NCI-H345 treated with DMSO at 0.1 percent for 48 hours (cell line): ENCODE data around the gene SGCA.

Experiments used
- DNase-seq: peaks from one replicate; lab custom pipeline; 2025; ENCODE audit not compliant: unreplicated experiment; lab: John Stamatoyannopoulos, UW

Gene SGCA

DNA sequence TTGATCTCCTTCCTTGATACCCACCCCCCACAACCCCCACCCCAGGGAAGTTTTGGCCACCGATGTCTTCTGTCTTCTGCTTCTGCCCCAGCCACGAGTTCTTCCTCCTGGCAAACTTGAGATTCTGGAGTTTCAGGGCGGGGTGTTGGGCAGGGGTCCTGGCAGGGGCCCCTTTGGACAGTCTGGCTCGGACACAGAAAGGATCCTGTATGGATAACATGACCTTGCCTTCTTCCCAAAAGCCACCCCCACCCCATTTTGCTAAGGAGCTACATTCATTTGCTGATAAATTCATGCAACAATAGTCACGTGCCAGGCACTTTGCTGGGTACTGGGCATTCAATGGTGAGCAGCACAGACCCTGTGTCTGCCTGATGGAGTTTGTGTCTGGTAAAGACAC lies 41.5 kb downstream of the SGCA start:
- DNase-seq = no peak

- DNase-seq = no peak
Measured at GRCh38 chr17:50207792-50208567, 42.2 kb downstream of the SGCA start.

DNA sequence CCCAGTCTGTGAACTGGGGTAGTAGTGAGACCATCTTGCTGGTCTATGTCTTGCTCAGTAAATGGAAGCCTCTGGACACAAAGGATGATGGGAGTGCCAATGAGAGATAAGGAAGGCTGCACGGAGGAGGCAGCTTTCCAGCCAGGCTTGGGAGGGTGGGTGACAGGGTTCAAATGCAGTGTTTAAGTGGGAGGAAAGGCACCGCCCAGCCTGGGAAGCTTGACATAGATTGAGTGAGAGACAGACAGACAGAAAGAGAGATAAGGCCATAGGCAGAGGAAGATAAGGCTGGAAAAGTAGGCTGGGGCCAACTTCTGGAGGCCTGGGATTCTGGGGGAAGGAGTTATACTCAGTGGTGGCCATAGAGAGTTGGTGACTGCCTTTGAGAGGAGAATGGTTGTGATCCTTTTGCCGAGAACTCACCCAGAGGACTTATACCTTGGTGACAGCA lies 42.8 kb downstream of the SGCA start:
- DNase-seq = no peak

DNA sequence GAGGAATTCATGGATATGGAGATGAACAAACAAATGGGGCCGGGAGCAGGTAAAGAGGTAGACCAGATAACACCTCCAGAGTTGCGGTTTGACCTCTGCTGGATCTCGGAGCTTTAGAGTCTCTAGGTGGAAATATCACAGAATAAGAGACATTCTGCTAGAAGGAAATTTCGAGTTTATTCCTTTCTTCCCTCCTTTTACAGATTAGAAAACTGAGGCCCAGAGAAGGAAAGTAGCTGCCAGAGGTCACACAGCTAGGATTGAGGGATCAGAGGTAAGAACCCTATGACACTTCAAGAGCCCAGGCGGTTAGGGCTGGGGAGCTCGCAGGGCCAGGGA lies 43.3 kb downstream of the SGCA start:
- DNase-seq = no peak

DNA sequence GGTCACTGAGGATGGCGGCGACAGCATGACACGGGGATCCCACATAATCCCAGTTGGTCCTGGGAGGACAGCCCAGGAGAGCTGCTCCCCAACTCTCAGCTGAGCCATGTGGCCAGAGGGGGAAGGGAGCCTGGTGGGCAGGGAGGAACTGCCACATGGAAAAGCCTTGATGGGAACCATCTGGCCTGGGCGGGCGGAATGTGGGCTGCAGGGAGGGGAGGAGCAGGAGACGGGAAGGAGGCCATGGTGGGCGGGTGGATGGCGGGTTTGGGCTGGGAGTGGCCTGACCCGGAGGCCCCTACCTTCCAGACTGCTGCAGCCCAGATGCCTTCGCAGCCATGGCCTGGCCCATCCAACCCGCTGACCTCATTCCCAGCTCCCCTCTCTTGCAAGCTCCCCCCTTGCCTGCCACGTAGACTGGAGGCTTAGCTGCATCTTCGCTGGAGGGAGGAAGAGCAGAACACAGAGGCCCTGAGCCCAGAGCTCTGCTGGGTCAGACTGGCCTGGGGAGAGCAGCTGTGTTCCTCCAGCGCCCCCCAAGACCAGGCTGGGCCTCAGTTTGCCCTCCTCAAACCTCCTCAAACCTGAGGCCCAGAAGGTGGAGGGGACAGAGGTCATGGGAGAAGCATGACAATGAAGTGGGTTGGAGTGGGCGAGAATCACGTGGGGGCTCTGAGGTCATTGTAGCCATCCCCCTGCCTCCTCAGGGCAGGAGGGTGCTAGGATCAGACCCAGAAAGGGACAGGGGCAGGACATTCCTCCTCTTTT lies 43.9 kb downstream of the SGCA start:
- DNase-seq = no peak

GRCh38 chr17:50210240-50211225 lies 44.7 kb downstream of the SGCA start:
- no peak for DNase-seq

DNA sequence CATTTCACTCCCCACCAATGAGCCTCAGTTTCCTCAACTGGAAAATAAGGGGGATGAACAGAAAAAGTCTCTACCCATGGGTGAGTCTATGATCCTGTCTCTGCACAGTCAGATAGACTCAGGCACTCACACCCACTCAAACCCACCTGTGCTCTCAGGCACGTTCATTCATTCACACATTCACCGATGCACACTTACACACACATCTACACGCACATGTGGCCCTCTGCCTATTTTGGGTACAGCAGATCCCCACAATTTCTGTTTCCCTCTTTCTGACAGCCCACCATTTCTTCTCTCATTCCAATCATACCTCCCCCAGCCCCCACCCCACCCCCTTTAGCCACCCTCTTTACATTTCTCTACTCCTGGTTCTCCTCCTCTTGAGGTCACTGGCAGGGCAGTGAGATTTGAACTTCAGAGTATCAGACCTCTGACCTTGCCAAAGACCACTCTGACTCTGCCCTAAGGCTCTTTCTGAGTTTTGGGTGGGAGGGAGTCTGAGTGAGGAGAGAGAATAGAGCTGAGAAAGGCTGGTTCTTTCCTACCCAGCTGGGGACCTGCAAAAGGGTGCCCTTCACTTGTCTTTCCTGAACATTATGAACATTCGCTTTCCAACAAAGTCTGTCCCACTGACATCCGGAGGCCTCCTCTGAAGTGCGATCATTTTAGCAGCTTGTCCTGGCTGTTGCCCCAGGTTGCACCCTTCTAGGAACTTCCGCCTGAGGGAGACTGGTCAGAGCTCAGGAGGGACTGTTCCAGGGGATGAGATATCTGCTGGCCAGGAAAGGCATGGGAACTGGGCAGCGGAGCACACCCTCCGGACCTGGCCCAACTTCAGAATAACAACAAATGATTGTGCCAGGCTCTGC lies 45.7 kb downstream of the SGCA start:
- no peak for DNase-seq

DNA sequence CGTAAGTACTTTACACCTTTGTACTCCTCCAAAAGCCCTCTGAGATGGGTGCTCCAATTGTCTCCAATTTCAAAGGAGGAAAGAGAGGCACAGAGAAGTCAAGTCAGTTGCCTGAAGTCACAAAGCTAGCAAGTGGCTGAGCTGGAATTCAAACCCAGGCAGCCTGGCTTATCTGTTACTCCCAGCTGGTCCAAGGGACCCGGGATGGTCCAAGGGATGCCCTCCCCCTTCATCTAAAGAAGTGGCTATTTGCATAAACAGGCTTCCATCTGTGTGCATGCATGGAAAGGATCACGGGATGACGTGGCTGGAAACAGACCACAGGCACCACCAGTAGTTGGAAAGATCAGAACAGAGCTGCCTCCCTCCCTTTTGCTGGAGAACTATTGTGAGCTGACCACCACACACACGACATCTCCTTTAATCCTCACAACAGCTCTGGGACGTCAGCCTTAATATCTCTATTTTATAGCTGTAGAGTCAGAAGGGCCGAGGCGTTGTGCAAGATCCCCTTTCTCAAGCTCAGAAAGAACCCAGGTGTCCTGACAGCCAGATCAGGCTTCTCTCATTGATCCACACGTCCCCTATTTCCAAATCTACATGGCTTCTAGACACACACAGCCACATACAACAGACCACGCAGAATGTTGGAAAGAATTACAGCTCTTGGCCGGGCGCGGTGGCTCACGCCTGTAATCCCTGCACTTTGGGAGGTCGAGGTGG lies 46.5 kb downstream of the SGCA start:
- no peak for DNase-seq

- DNase-seq = peak; percentile 12
Measured at GRCh38 chr17:50213026-50214022, 47.5 kb downstream of the SGCA start.

GRCh38 chr17:50214976-50215760 lies 49.4 kb downstream of the SGCA start:
- no peak for DNase-seq

- DNase-seq = no peak
Measured at GRCh38 chr17:50217591-50217990, 51.8 kb downstream of the SGCA start.

DNA sequence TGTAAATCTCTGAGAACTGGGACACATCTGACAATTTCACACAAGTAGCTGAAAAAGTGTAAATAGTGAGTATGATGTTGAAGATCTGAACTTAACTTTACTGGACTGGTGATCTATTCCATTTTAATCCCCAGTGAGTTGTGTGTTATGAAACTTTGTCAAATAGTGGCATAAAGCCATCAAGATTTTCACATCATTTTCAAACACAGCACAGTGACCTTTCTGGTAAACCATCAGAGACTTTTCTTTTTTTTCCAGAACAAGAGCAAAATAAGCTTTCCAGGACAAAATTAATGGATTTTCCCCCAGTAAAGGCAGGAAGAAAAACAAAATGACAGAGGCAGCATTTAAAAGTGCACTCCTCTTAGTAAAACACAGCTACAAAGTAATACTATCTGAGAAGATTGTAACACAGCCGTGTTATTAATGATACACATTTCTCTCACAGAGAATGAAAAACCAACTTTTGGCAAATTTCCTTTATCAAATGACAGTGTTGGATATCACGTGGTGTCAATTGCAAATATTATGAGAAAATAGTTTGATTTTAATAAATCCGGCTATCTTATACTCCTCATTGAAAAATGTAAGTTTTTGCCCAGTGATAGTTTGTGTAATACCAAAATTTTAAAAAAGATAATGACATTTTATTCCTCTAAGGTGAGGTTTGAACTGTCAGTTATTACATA lies 52.4 kb downstream of the SGCA start:
- DNase-seq = no peak

DNA sequence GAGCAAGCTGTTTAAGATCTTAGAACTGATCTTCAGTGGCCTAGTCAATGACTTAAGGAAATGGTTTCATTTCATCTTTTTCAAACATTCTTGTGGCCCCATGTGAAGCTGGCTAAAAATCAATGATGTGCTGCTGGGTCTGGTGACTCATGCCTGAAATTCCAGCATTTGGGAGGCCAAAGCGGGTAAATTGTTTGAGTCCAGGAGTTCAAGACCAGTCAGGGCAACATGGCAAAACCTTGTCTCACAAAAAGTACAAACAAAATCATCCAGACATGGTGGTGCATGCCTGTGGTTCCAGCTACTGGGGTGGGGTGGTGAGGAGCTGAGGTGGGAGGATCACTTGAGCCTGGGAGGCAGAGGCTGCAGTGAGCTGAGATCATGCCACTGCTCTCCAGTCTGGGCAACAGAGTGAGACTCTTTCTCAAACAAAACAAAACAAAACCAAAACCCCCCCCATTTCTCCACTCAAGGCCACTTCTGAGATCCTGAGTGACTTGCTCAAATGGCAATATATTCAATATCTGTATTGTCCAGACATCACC lies 53.0 kb downstream of the SGCA start:
- no peak for DNase-seq

GRCh38 chr17:50219342-50219741 lies 53.5 kb downstream of the SGCA start:
- DNase-seq = no peak

GRCh38 chr17:50219939-50220465 lies 54.2 kb downstream of the SGCA start:
- DNase-seq = no peak

DNA sequence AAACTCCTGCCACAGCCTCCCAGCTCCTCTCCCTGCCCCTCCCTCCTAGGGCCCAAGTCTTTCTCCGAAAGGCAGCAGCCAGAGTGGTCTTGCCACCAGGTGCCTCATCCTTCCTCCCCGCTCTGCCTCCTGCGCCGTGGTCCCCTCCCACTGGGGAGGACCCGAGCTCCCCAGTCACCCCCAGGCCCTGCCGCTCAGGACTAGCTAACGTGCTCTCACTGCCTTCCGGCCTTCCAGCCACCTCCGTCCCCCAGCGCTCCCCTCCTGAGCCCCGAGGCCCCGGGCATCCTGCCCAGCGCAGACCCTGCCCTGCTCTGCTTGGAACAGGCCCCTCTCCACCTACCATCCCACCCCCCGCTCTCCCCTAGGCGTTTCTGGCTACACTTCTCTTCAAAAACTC lies 55.0 kb downstream of the SGCA start:
- DNase-seq = no peak
